AG09319 (cell line): ENCODE measurements around the gene UMOD.

Experiments
- DNase-seq: peaks from one replicate; pipeline ENCODE4 v3.0.0-alpha.2; 2010; ENCODE audit warnings: low read depth; ENCODE audit errors: extremely low read depth
- CTCF ChIP-seq: IDR thresholded peaks from 2 replicates; pipeline ENCODE4 v1.5.1; 2011; ENCODE audit warnings: low read depth, mild to moderate bottlenecking, inconsistent platforms, low read length, moderate library complexity

UMOD gene

GRCh38 chr16:20320592-20320991 lies 31.9 kb downstream of the UMOD start:
- DNase-seq = no peak
- TF ChIP-seq CTCF = no peak

GRCh38 chr16:20320178-20320577 lies 32.3 kb downstream of the UMOD start:
- no peak for TF ChIP-seq CTCF
- DNase-seq = no peak

GRCh38 chr16:20319406-20319805 lies 33.1 kb downstream of the UMOD start:
- no peak for DNase-seq
- no peak for TF ChIP-seq CTCF

- DNase-seq = no peak
- TF ChIP-seq CTCF = no peak
Measured at GRCh38 chr16:20318437-20318836, 34.1 kb downstream of the UMOD start.

- no peak for TF ChIP-seq CTCF
- DNase-seq = no peak
Measured at GRCh38 chr16:20318006-20318405, 34.5 kb downstream of the UMOD start.

- no peak for TF ChIP-seq CTCF
Measured at GRCh38 chr16:20317117-20317516, 35.4 kb downstream of the UMOD start.

GRCh38 chr16:20316715-20317114 lies 35.8 kb downstream of the UMOD start:
- no peak for TF ChIP-seq CTCF
- no peak for DNase-seq

More at GRCh38 chr16:20317117-20317516, 35.4 kb downstream of the UMOD start:
- no peak for DNase-seq
